Ovary (tissue), 3 donors: ENCODE measurements around the gene ADAM12.

ENCODE experiments used
- CTCF ChIP-seq, 3 donors: fragments of 450-650 bp in 2 of 3; fragments of 200-600 bp in 1 of 3; IDR thresholded peaks; one replicate each; pipeline versions ENCODE4 v1.5.1 to v1.8.0; 2016 to 2022; ENCODE audit warnings: antibody characterized with exemption in 3 of 3, mild to moderate bottlenecking in 1 of 3
- EP300 ChIP-seq: sonication (generic); formaldehyde crosslinking; IDR thresholded peaks from one replicate; pipeline ENCODE4 v1.6.1; 2017; ENCODE audit warnings: antibody characterized with exemption
- POLR2A ChIP-seq: fragments of 450-650 bp; IDR thresholded peaks from one replicate; pipeline ENCODE4 v1.6.1; 2017; ENCODE audit warnings: antibody characterized with exemption, mild to moderate bottlenecking, moderate library complexity
- donor health status: DM: no; HTN: no; CAD: no.

GRCh38 chr10:126049759-126050700, 338.2 kb downstream of the ADAM12 start:
- TF ChIP-seq CTCF (IDR thresholded peaks at IDR 0.05) = no peak
- TF ChIP-seq POLR2A = no peak
- no peak for TF ChIP-seq EP300
